PC-9 (cell line): Measurements from ENCODE around the gene LIPG.

Source experiments
- EZH2 ChIP-seq: fragments of 200-600 bp; sonication (generic); IDR thresholded peaks from 2 replicates; pipeline ENCODE4 v1.8.0; 2017; ENCODE audit warnings: antibody characterized with exemption, low read depth
- TF ChIP-seq, protein P1 (sequence below): fragments of 200-600 bp; sonication (generic); conservative IDR thresholded peaks from 2 replicates; pipeline ENCODE4 v1.6.1; 2017; ENCODE audit warnings: mixed run types, antibody characterized with exemption, mild to moderate bottlenecking, moderate library complexity

DNA sequence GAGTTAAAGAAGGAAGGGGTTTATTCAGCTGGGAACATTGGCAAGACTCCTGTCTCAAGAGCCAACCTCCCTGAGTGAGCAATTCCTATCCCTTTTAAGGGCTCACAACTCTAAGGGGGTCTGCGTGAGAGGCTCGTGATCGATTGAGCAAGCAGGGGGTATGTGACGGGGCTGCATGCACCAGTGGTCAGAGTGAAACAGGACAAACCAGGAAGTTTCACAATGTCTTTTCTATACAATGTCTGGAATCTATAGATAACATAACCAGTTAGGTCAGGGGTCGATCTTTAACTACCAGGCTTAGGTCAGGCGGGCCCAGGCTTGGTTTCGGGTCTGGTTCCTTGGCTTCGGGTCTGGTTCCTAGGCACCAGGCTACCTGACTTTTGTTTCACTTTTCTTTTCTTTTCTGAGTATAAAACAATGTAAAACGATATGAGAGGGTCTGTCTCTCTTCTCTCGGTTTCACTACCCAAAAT, 30.1 kb upstream of the LIPG start:
- no peak for TF ChIP-seq EZH2
- TF ChIP-seq, protein P1, sequence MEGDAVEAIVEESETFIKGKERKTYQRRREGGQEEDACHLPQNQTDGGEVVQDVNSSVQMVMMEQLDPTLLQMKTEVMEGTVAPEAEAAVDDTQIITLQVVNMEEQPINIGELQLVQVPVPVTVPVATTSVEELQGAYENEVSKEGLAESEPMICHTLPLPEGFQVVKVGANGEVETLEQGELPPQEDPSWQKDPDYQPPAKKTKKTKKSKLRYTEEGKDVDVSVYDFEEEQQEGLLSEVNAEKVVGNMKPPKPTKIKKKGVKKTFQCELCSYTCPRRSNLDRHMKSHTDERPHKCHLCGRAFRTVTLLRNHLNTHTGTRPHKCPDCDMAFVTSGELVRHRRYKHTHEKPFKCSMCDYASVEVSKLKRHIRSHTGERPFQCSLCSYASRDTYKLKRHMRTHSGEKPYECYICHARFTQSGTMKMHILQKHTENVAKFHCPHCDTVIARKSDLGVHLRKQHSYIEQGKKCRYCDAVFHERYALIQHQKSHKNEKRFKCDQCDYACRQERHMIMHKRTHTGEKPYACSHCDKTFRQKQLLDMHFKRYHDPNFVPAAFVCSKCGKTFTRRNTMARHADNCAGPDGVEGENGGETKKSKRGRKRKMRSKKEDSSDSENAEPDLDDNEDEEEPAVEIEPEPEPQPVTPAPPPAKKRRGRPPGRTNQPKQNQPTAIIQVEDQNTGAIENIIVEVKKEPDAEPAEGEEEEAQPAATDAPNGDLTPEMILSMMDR, result no peak
